Measurements from ENCODE around the gene CAMSAP3.

The CAMSAP3 gene

GRCh38 chr19:7550169-7550770 is 45.4 kb upstream of the CAMSAP3 start:
- no peak for TF ChIP-seq CTCF (IDR thresholded peaks at IDR 0.05; ENCODE audit: insufficient read depth, low read length, poor library complexity, severe bottlenecking)
- no peak overlapping the region for H3K4me3 ChIP-seq (replicated peaks; ENCODE audit: low read depth, low read length)
- no peak for DNase-seq (ENCODE audit: extremely low read depth, insufficient read length)
- H3K36me3 ChIP-seq (ENCODE audit: control insufficient read depth, insufficient read depth, low read length), result peaks cover 17% of the 10 kb centered on the region
- H3K27me3 ChIP-seq (replicated peaks; ENCODE audit: control insufficient read depth, insufficient read depth, low read length), result no peaks in the 10 kb centered on the region

- DNase-seq (ENCODE audit: extremely low read depth, insufficient read length), result no peak
- peaks cover 19% of the 10 kb centered on the region for H3K36me3 ChIP-seq (ENCODE audit: control insufficient read depth, insufficient read depth, low read length)
- no peak for TF ChIP-seq CTCF (IDR thresholded peaks at IDR 0.05; ENCODE audit: insufficient read depth, low read length, poor library complexity, severe bottlenecking)
- H3K27me3 ChIP-seq (replicated peaks; ENCODE audit: control insufficient read depth, insufficient read depth, low read length), result no peaks in the 10 kb centered on the region
- no peak overlapping the region for H3K4me3 ChIP-seq (replicated peaks; ENCODE audit: low read depth, low read length)
These were observed 44.5 kb upstream of the CAMSAP3 start for GRCh38 chr19:7550987-7551761.

GRCh38 chr19:7552781-7553180 is 42.9 kb upstream of the CAMSAP3 start:
- TF ChIP-seq CTCF (IDR thresholded peaks at IDR 0.05; ENCODE audit: insufficient read depth, low read length, poor library complexity, severe bottlenecking), result no peak
- no peak overlapping the region for H3K4me3 ChIP-seq (replicated peaks; ENCODE audit: low read depth, low read length)
- H3K36me3 ChIP-seq (ENCODE audit: control insufficient read depth, insufficient read depth, low read length), result peaks cover 27% of the 10 kb centered on the region
- no peaks in the 10 kb centered on the region for H3K27me3 ChIP-seq (replicated peaks; ENCODE audit: control insufficient read depth, insufficient read depth, low read length)
- DNase-seq (ENCODE audit: extremely low read depth, insufficient read length), result no peak

GRCh38 chr19:7554565-7554964 is 41.1 kb upstream of the CAMSAP3 start:
- no peak for TF ChIP-seq CTCF (IDR thresholded peaks at IDR 0.05; ENCODE audit: insufficient read depth, low read length, poor library complexity, severe bottlenecking)
- no peak overlapping the region for H3K4me3 ChIP-seq (replicated peaks; ENCODE audit: low read depth, low read length)
- DNase-seq (ENCODE audit: extremely low read depth, insufficient read length), result no peak
- peaks cover 34% of the 10 kb centered on the region for H3K36me3 ChIP-seq (ENCODE audit: control insufficient read depth, insufficient read depth, low read length)
- no peaks in the 10 kb centered on the region for H3K27me3 ChIP-seq (replicated peaks; ENCODE audit: control insufficient read depth, insufficient read depth, low read length)

GRCh38 chr19:7554990-7555864 is 40.4 kb upstream of the CAMSAP3 start:
- no peak for DNase-seq (ENCODE audit: extremely low read depth, insufficient read length)
- no peak overlapping the region for H3K4me3 ChIP-seq (replicated peaks; ENCODE audit: low read depth, low read length)
- TF ChIP-seq CTCF (IDR thresholded peaks at IDR 0.05; ENCODE audit: insufficient read depth, low read length, poor library complexity, severe bottlenecking), result no peak
- peaks cover 30% of the 10 kb centered on the region for H3K36me3 ChIP-seq (ENCODE audit: control insufficient read depth, insufficient read depth, low read length)
- H3K27me3 ChIP-seq (replicated peaks; ENCODE audit: control insufficient read depth, insufficient read depth, low read length), result no peaks in the 10 kb centered on the region
